GM06990 (cell line): Measurements from ENCODE around the gene ARID5A.

Experiments
- DNase-seq: peaks from one replicate; pipeline ENCODE4 v3.0.0-alpha.2; 2011; ENCODE audit not compliant: insufficient read length; ENCODE audit errors: extremely low read depth
- H3K27me3 ChIP-seq: replicated peaks from 2 replicates; pipeline ENCODE4 v1.6.0; 2011; ENCODE audit warnings: low read length; ENCODE audit not compliant: control insufficient read depth, insufficient read depth
- H3K36me3 ChIP-seq: 2 replicates; pipeline ENCODE4 v1.5.1; 2011; ENCODE audit warnings: low read length; ENCODE audit not compliant: control insufficient read depth, insufficient read depth
- H3K4me3 ChIP-seq: replicated peaks from 2 replicates; pipeline ENCODE4 v1.5.1; 2011; ENCODE audit warnings: low read depth, mild to moderate bottlenecking, control low read depth, low read length
- CTCF ChIP-seq: IDR thresholded peaks from 2 replicates; pipeline ENCODE4 v1.5.1; 2011; ENCODE audit warnings: low read length, control low read depth, mild to moderate bottlenecking, inconsistent platforms; ENCODE audit not compliant: insufficient read depth, poor library complexity, severe bottlenecking

The ARID5A gene

DNA sequence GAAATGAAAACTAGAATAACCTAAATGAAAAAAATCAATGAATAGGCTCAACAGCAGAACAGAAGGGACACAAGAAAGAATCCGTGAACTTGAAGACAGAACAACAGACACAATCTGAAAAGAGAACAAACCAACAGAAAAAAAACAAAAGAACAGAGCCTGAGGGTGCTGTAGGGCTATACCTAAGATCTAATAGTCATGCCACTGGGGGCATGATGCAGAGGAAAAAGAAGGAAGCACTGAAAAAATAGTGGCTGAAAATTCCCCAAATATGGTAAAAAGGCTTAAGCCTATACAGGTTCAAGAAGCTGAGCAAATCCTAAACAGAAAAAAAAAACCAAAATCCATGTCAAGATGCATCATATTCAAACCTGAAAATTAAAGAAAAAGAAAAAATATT, 51.3 kb downstream of the ARID5A start:
- Histone ChIP-seq H3K36me3 (peaks cover 1% of the 10 kb centered on the region; the same call in 1 of the 2 replicates), H3K4me3 (no peak overlapping the region), H3K27me3 (no peaks in the 10 kb centered on the region)
- no peak for DNase-seq
- TF ChIP-seq CTCF = no peak

GRCh38 chr2:96591054-96591453, 54.5 kb downstream of the ARID5A start:
- Histone ChIP-seq H3K36me3 (peaks cover 12% of the 10 kb centered on the region), H3K27me3 (no peaks in the 10 kb centered on the region), H3K4me3 (no peak overlapping the region)
- TF ChIP-seq CTCF = no peak
- no peak for DNase-seq

GRCh38 chr2:96591494-96591893, 54.9 kb downstream of the ARID5A start:
- no peak for DNase-seq
- no peak overlapping the region for H3K4me3 ChIP-seq
- H3K27me3 ChIP-seq = no peaks in the 10 kb centered on the region
- no peak for TF ChIP-seq CTCF
- peaks cover 12% of the 10 kb centered on the region for H3K36me3 ChIP-seq

- Histone ChIP-seq H3K4me3 (no peak overlapping the region), H3K36me3 (peaks cover 17% of the 10 kb centered on the region), H3K27me3 (no peaks in the 10 kb centered on the region)
- no peak for TF ChIP-seq CTCF
- no peak for DNase-seq
Observed at GRCh38 chr2:96594282-96594681, 57.7 kb downstream of the ARID5A start.

DNA sequence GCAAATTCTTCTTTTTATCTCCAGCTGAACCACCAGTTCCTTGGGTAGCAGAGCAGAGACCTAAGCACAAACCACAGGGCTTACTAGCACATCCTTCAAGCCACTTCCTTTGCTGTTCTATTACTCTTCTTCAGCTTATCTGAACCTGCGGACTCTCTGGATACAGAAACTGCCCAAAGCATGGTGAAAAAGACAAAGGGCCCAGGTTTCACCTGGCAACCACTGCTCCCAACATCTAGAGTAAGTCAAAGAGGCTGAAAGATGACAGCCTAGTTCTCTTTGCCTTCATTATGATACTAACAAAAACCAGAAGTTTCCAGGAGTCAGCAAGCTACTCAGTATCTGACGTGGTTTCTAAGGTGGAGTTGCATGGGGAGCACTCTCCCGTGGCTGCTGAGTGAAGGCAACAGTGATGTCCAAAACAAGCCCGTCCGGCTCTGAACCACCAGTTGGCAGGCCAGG, 58.2 kb downstream of the ARID5A start:
- DNase-seq = no peak
- peaks cover 17% of the 10 kb centered on the region for H3K36me3 ChIP-seq
- H3K4me3 ChIP-seq = no peak overlapping the region
- TF ChIP-seq CTCF = no peak
- H3K27me3 ChIP-seq = no peaks in the 10 kb centered on the region

DNA sequence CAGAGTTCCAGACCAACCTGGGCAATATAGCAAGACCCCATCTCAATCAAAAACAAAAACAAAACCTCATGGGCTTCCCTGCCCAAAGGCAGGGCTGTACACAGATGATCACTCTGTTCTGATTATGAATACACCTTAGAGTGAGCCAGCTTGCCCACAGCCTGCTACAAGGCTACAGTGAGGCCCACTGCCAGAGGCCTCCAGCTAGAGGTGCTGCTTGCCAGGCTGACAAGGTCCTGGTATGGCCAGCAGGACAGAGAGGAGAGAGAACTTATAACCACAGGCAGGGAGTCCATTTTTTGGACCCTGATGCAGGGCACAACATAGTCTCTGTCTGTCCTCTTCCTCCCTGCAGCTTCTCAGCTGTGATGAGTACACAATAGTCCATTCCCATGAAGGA, 60.0 kb downstream of the ARID5A start:
- DNase-seq = no peak
- H3K27me3 ChIP-seq = no peaks in the 10 kb centered on the region
- H3K36me3 ChIP-seq = peaks cover 20% of the 10 kb centered on the region
- no peak overlapping the region for H3K4me3 ChIP-seq
- TF ChIP-seq CTCF = no peak
